SH-SY5Y (cell line): ENCODE measurements around the gene SEMA5B.

Source experiments
- GATA2 ChIP-seq: IDR thresholded peaks from 2 replicates; pipeline ENCODE4 v1.6.1; 2011; ENCODE audit warnings: mild to moderate bottlenecking, low read depth, low read length
- GATA3 ChIP-seq: IDR thresholded peaks from 2 replicates; pipeline ENCODE4 v1.6.1; 2011; ENCODE audit warnings: low read depth, mild to moderate bottlenecking, low read length, moderate library complexity

- no peak for TF ChIP-seq GATA3
- TF ChIP-seq GATA2 = no peak
These were observed 14.8 kb upstream of the SEMA5B start for GRCh38 chr3:123042413-123042812.
